Gastrocnemius medialis (tissue), 4 donors: ENCODE measurements around the gene MGAM2. TPM values are rescaled to one million over a fixed set of nuclear protein-coding genes. Genes with fewer than 3 reads are reported as not detected.

Experiments
- ATAC-seq, 2 donors: fragments of 150-250 bp; one replicate each; pipeline ENCODE4 v1.9.1; 2016
- DNase-seq, 2 donors: peaks; one replicate each; pipeline ENCODE4 v3.0.0-alpha.2; 2019
- H3K27ac ChIP-seq, 4 donors: fragments of 200-600 bp; sonication (generic); 1 replicate in 1 of 4; 2 replicates in 3 of 4; pipeline ENCODE4 v1.5.1; 2016 to 2018; ENCODE audit warnings: mild to moderate bottlenecking in 2 of 4, moderate library complexity in 1 of 4
- H3K27me3 ChIP-seq, 3 donors: fragments of 200-600 bp; sonication (generic) in 2 of 3; 1 replicate in 1 of 3; 2 replicates in 2 of 3; pipeline versions ENCODE4 v1.5.1 to v1.6.0; 2016 to 2019; ENCODE audit warnings: mild to moderate bottlenecking in 1 of 3, moderate library complexity in 1 of 3
- H3K36me3 ChIP-seq, 2 donors: fragments of 200-600 bp; sonication (generic) in 1 of 2; one replicate each; pipeline ENCODE4 v1.5.1; 2017 to 2018
- H3K4me1 ChIP-seq, 2 donors: fragments of 200-600 bp; sonication (generic) in 1 of 2; one replicate each; pipeline ENCODE4 v1.5.1; 2016 to 2017; ENCODE audit warnings: mild to moderate bottlenecking in 2 of 2
- H3K4me3 ChIP-seq, 4 donors: fragments of 200-600 bp; sonication (generic) in 3 of 4; 1 replicate in 1 of 4; 2 replicates in 3 of 4; pipeline ENCODE4 v1.5.1; 2016 to 2019; ENCODE audit warnings: mild to moderate bottlenecking in 2 of 4
- H3K9me3 ChIP-seq, 3 donors: fragments of 200-600 bp; sonication (generic) in 2 of 3; 1 replicate in 1 of 3; 2 replicates in 2 of 3; pipeline ENCODE4 v1.5.1; 2016 to 2019
- CTCF ChIP-seq, 5 experiments: fragments of 450-650 bp in 3 of 5; fragments of 200-600 bp in 2 of 5; sonication (generic) in 2 of 5; IDR thresholded peaks in 4 of 5; conservative IDR thresholded peaks in 1 of 5; 1 replicate in 4 of 5; 2 replicates in 1 of 5; pipeline ENCODE4 v1.5.1; 2016 to 2019; ENCODE audit warnings: antibody characterized with exemption in 5 of 5, mild to moderate bottlenecking in 3 of 5, moderate library complexity in 3 of 5
- POLR2A ChIP-seq, 2 donors: fragments of 450-650 bp; IDR thresholded peaks; one replicate each; pipeline ENCODE4 v1.6.1; 2017; ENCODE audit warnings: antibody characterized with exemption in 2 of 2, mild to moderate bottlenecking in 2 of 2, moderate library complexity in 2 of 2
- in situ Hi-C, 4 donors: fragments of 200-750 bp; cut with MboI; loops; one replicate each; pipeline versions ENCODE4 v1.15.0 to v1.8.0; 2017; ENCODE audit warnings: low sequenced_read_pairs in 4 of 4
- intact Hi-C: fragments of 100-400 bp; cut with DNase I; formaldehyde crosslinking; loops from one replicate; pipeline ENCODE4 v1.15.1; 2023; ENCODE audit warnings: low total_unique reads
- total RNA-seq, 4 donors: library from RNA; depleted of rRNA; stranded (reverse); fragments of >200 nt; gene quantifications; one replicate each; pipeline versions ENCODE4 v1.1.0 to v1.2.3, GENCODE V29; 2016

Gene MGAM2
- total RNA-seq, 4 donors from 2014 or later: 0.13 to 0.27 TPM; not detected in 2

GRCh38 chr7:142181966-142182365 is 70.4 kb downstream of the MGAM2 start:
- Histone ChIP-seq H3K4me1 (no peaks in the 10 kb centered on the region), H3K36me3 (no peaks in the 10 kb centered on the region), H3K27ac (no peak overlapping the region), H3K4me3 (no peak overlapping the region), H3K27me3 (no peaks in the 10 kb centered on the region), H3K9me3 (no peaks in the 10 kb centered on the region)
- in situ Hi-C loops (no loop called here), intact Hi-C loops (no loop called here)
- DNase-seq (no peak), ATAC-seq (no peak)
- TF ChIP-seq POLR2A (IDR thresholded peaks at IDR 0.05) (no peak), CTCF (IDR thresholded peaks at IDR 0.05 in 4 of 5, conservative IDR thresholded peaks at IDR 0.05 in 1 of 5) (no peak)

GRCh38 chr7:142185069-142185468 is 73.6 kb downstream of the MGAM2 start:
- H3K4me3 ChIP-seq: no peak overlapping the region
- H3K36me3 ChIP-seq: no peaks in the 10 kb centered on the region
- intact Hi-C loops (no loop called here), in situ Hi-C loops (no loop called here)
- no peaks in the 10 kb centered on the region for H3K4me1 ChIP-seq
- TF ChIP-seq POLR2A (IDR thresholded peaks at IDR 0.05) (no peak), CTCF (IDR thresholded peaks at IDR 0.05 in 4 of 5, conservative IDR thresholded peaks at IDR 0.05 in 1 of 5) (no peak)
- ATAC-seq: no peak
- no peak for DNase-seq
- H3K27me3 ChIP-seq: no peaks in the 10 kb centered on the region
- no peaks in the 10 kb centered on the region for H3K9me3 ChIP-seq
- no peak overlapping the region for H3K27ac ChIP-seq

GRCh38 chr7:142185801-142186200 is 74.3 kb downstream of the MGAM2 start:
- TF ChIP-seq CTCF (IDR thresholded peaks at IDR 0.05 in 4 of 5, conservative IDR thresholded peaks at IDR 0.05 in 1 of 5): no peak
- TF ChIP-seq POLR2A (IDR thresholded peaks at IDR 0.05): no peak
- intact Hi-C loops (no loop called here), in situ Hi-C loops (no loop called here)
- Histone ChIP-seq H3K4me1 (no peaks in the 10 kb centered on the region), H3K9me3 (no peaks in the 10 kb centered on the region), H3K4me3 (no peak overlapping the region), H3K27ac (no peak overlapping the region), H3K27me3 (no peaks in the 10 kb centered on the region), H3K36me3 (no peaks in the 10 kb centered on the region)
- no peak for ATAC-seq
- DNase-seq: no peak

- ATAC-seq (no peak), DNase-seq (no peak)
- Histone ChIP-seq H3K4me3 (no peak overlapping the region), H3K9me3 (no peaks in the 10 kb centered on the region), H3K27ac (no peak overlapping the region), H3K27me3 (no peaks in the 10 kb centered on the region), H3K36me3 (no peaks in the 10 kb centered on the region), H3K4me1 (no peaks in the 10 kb centered on the region)
- TF ChIP-seq POLR2A (IDR thresholded peaks at IDR 0.05): no peak
- in situ Hi-C loops: no loop called here
- intact Hi-C loops: no loop called here
Measured at GRCh38 chr7:142188154-142188553, 76.6 kb downstream of the MGAM2 start.

- Histone ChIP-seq H3K9me3 (no peaks in the 10 kb centered on the region), H3K4me3 (no peak overlapping the region), H3K27me3 (no peaks in the 10 kb centered on the region), H3K27ac (no peak overlapping the region), H3K4me1 (no peaks in the 10 kb centered on the region), H3K36me3 (no peaks in the 10 kb centered on the region)
- ATAC-seq (no peak), DNase-seq (no peak)
- in situ Hi-C loops: no loop called here
- TF ChIP-seq POLR2A (IDR thresholded peaks at IDR 0.05) (no peak), CTCF (IDR thresholded peaks at IDR 0.05 in 4 of 5, conservative IDR thresholded peaks at IDR 0.05 in 1 of 5) (no peak)
- intact Hi-C loops: no loop called here
Measured at GRCh38 chr7:142188846-142189245, 77.3 kb downstream of the MGAM2 start.
